Measurements from ENCODE around the gene LTBP3. TPM values are rescaled to one million over a fixed set of nuclear protein-coding genes. Genes with fewer than 3 reads are reported as not detected.
A peak's percentile ranks its signal among the peaks of the same experiment; 100 is the strongest.

Gene LTBP3
- polyA plus RNA-seq, 4 donors: 6.5 to 77.6 (median 21.3) TPM

DNA sequence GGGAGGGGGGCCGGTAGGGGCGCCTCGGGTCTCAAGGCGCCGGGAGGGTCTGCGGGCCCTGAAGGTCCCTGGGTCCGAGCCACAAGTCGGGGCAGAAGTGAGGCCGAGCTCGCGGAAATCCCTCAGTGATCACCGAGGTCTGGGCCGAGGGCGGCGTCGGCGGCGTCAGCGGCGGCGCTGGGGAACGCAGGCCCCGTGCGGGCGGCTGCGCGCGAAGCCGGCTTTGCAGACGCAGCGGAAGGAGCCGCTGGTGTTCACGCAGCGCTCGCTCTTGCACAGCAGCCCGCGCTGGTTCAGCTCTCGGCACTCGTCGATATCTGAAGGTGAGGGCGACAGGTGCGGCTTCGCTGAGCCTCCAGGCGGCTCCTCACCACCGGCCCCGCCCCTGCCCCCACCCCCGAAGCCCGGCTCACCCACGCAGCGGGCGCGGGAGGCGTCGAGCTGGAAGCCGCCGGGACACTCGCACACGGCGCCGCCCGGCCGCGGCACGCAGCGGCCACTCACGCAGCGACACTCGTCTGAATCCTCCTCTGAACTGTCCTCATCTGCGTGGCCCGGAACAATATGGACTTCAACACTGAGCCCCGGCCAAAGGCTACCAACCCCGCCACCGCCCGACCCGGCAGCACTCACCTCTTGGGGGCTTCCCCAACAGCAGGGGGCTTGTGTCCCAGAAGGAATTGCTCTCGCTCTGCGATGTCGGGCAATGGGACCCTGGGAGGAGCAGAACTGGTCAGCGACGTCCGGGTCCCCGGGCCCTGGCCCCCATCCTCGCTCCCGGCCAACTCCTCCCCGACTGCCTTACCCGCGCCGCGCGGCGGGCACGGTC lies 19.0 kb downstream of the LTBP3 start:
- Histone ChIP-seq H3K27me3 (ENCODE audit: control insufficient read depth in 3 of 3, insufficient read depth in 3 of 3, low read length in 3 of 3) (no peaks in the 10 kb centered on the region), H3K4me1 (ENCODE audit: control insufficient read depth in 3 of 3, insufficient read depth in 2 of 3, low read depth in 1 of 3, low read length in 2 of 3) (peaks cover 0 to 28% (median 0%) of the 10 kb centered on the region in 3 donors), H3K4me3 (ENCODE audit: low read depth in 1 of 3, low read length in 3 of 3) (peak overlapping the region in 1 of 3 donors; percentile 53), H3K36me3 (ENCODE audit: control insufficient read depth in 3 of 3, insufficient read depth in 2 of 3, low read depth in 1 of 3, low read length in 3 of 3) (peaks cover 0 to 80% (median 9%) of the 10 kb centered on the region in 3 donors), H3K27ac (ENCODE audit: low read depth in 1 of 3, low read length in 2 of 3) (peak overlapping the region in 2 of 3 donors; percentile 83 to 91), H3K9me3 (ENCODE audit: control insufficient read depth in 2 of 2, insufficient read depth in 1 of 2, low read depth in 1 of 2, low read length in 1 of 2) (no peaks in the 10 kb centered on the region)
- DNase-seq (no peak), FAIRE-seq (no peak)
- WGBS, 3 donors: 85 to 86% (median 86%) methylated on average over 67 to 92 of the region's 92 CpGs

DNA sequence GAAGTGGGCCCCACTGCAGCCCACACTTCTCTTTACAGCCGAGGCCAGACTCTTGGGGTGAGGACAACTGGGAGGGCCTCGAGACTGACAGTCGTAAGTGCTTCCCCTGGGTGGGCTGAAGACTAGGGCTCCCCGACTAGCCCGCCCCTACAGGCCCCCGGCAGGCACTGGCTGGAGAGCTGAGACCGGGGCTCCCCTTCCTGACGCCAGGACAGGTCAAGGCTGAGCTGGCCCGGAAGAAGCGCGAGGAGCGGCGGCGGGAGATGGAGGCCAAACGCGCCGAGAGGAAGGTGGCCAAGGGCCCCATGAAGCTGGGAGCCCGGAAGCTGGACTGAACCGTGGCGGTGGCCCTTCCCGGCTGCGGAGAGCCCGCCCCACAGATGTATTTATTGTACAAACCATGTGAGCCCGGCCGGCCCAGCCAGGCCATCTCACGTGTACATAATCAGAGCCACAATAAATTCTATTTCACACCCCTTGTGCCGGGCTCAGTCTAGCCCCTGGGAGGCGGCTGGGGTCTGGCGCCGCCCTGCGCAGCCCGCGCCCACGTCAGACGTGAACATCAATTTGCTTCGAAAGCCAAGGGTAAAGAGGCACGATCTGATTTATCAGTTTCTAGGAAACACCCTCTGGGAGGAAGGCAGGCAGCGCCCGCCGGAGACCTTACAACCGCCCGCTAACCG lies 19.8 kb downstream of the LTBP3 start:
- no peak overlapping the region for H3K27ac ChIP-seq (ENCODE audit: low read depth in 1 of 3, low read length in 2 of 3)
- H3K4me3 ChIP-seq (ENCODE audit: low read depth in 1 of 3, low read length in 3 of 3): no peak overlapping the region
- H3K27me3 ChIP-seq (ENCODE audit: control insufficient read depth in 3 of 3, insufficient read depth in 3 of 3, low read length in 3 of 3): no peaks in the 10 kb centered on the region
- FAIRE-seq (no peak), DNase-seq (no peak)
- peaks cover 0 to 28% (median 0%) of the 10 kb centered on the region in 3 donors for H3K4me1 ChIP-seq (ENCODE audit: control insufficient read depth in 3 of 3, insufficient read depth in 2 of 3, low read depth in 1 of 3, low read length in 2 of 3)
- no peaks in the 10 kb centered on the region for H3K9me3 ChIP-seq (ENCODE audit: control insufficient read depth in 2 of 2, insufficient read depth in 1 of 2, low read depth in 1 of 2, low read length in 1 of 2)
- WGBS, 3 donors: 88 to 94% (median 92%) methylated on average over 43 of the region's 43 CpGs
- H3K36me3 ChIP-seq (ENCODE audit: control insufficient read depth in 3 of 3, insufficient read depth in 2 of 3, low read depth in 1 of 3, low read length in 3 of 3): peaks cover 0 to 76% (median 9%) of the 10 kb centered on the region in 3 donors

DNA sequence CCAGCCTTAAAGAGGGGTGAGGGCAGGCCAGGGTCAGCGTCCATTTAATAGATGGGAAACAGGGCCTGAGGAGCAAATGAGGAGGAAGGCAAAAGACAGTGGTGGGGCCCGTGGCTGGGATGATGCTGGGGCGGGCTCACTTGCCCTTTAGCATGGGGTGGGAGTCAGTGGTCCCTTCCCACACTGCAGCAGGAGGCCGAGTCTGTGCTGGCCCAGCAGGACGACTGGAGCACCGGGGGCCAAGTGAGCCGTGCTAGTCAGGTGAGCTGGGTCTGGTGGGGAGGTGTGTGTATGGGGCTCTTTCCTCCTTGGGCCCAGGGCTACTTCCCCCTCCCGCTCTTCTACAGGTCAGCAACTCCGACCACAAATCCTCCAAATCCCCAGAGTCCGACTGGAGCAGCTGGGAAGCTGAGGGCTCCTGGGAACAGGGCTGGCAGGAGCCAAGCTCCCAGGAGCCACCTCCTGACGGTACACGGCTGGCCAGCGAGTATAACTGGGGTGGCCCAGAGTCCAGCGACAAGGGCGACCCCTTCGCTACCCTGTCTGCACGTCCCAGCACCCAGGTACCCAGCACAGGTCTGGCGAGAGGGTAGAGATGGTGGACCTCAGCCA lies 20.4 kb downstream of the LTBP3 start:
- peaks cover 0 to 28% (median 0%) of the 10 kb centered on the region in 3 donors for H3K4me1 ChIP-seq (ENCODE audit: control insufficient read depth in 3 of 3, insufficient read depth in 2 of 3, low read depth in 1 of 3, low read length in 2 of 3)
- WGBS, 3 donors: 83 to 86% (median 85%) methylated on average over 17 to 18 of the region's 18 CpGs
- no peak overlapping the region for H3K4me3 ChIP-seq (ENCODE audit: low read depth in 1 of 3, low read length in 3 of 3)
- H3K9me3 ChIP-seq (ENCODE audit: control insufficient read depth in 2 of 2, insufficient read depth in 1 of 2, low read depth in 1 of 2, low read length in 1 of 2): no peaks in the 10 kb centered on the region
- peaks cover 0 to 76% (median 9%) of the 10 kb centered on the region in 3 donors for H3K36me3 ChIP-seq (ENCODE audit: control insufficient read depth in 3 of 3, insufficient read depth in 2 of 3, low read depth in 1 of 3, low read length in 3 of 3)
- no peak for DNase-seq
- FAIRE-seq: no peak
- H3K27ac ChIP-seq (ENCODE audit: low read depth in 1 of 3, low read length in 2 of 3): no peak overlapping the region
- no peaks in the 10 kb centered on the region for H3K27me3 ChIP-seq (ENCODE audit: control insufficient read depth in 3 of 3, insufficient read depth in 3 of 3, low read length in 3 of 3)

DNA sequence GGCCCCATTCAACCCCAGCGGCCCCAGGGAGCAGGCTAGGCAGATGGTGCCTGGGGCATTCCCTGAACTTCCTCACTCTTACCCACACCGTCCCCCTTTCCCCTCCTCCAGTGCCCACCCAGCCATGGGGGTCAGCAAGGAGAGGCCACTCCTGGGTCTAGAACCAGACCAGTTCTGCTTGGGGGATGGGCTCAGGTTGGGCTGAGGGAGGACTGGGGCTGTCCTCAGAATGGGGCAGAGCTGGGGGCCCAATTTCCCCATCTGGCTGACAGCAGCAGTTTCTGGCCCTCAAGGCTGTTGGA lies 20.9 kb downstream of the LTBP3 start:
- no peaks in the 10 kb centered on the region for H3K27me3 ChIP-seq (ENCODE audit: control insufficient read depth in 3 of 3, insufficient read depth in 3 of 3, low read length in 3 of 3)
- no peak for DNase-seq
- no peak overlapping the region for H3K4me3 ChIP-seq (ENCODE audit: low read depth in 1 of 3, low read length in 3 of 3)
- no peak for FAIRE-seq
- peaks cover 0 to 78% (median 11%) of the 10 kb centered on the region in 3 donors for H3K36me3 ChIP-seq (ENCODE audit: control insufficient read depth in 3 of 3, insufficient read depth in 2 of 3, low read depth in 1 of 3, low read length in 3 of 3)
- H3K4me1 ChIP-seq (ENCODE audit: control insufficient read depth in 3 of 3, insufficient read depth in 2 of 3, low read depth in 1 of 3, low read length in 2 of 3): peaks cover 0 to 28% (median 0%) of the 10 kb centered on the region in 3 donors
- 75 to 94% (median 79%) methylated on average over 2 of the region's 2 CpGs for WGBS, 3 donors
- H3K9me3 ChIP-seq (ENCODE audit: control insufficient read depth in 2 of 2, insufficient read depth in 1 of 2, low read depth in 1 of 2, low read length in 1 of 2): no peaks in the 10 kb centered on the region
- H3K27ac ChIP-seq (ENCODE audit: low read depth in 1 of 3, low read length in 2 of 3): no peak overlapping the region

DNA sequence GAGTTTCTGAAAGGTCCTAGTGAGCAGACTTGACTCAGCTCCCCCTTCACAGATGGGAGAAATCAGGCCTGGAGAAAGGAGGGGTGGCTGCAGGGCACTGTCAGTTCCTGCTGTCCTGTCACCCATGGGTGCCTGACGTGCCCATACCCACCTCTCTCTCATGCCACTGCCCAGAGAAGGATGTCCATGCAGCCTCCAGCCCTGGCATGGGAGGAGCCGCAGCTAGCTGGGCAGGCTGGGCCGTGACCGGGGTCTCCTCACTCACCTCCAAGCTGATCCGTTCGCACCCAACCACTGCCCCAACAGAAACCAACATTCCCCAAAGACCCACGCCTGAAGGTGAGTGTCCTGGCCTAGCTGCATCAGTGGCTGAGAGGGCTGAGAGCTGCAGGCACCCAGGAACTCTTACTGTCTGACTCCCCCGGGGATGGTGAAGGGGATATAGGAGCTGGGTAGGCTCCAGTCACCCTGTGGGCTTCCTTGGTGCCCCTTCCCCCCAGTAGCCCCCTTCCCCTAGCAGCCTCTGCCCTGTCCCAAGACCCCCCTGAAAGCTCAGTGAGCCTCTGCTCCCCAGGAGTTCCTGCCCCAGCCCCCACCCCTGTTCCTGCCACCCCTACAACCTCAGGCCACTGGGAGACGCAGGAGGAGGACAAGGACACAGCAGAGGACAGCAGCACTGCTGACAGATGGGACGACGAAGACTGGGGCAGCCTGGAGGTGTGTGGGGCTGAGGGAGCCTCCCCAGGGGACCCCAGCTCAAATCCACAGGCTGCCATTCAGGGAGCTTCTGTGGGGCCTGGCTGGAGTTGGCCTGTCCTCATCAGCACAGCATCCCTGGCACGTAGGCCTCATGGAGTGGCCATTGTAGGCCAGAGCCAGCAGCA lies 21.5 kb downstream of the LTBP3 start:
- peaks cover under 1 to 78% (median 11%) of the 10 kb centered on the region in 3 donors for H3K36me3 ChIP-seq (ENCODE audit: control insufficient read depth in 3 of 3, insufficient read depth in 2 of 3, low read depth in 1 of 3, low read length in 3 of 3)
- DNase-seq (no peak), FAIRE-seq (no peak)
- no peak overlapping the region for H3K4me3 ChIP-seq (ENCODE audit: low read depth in 1 of 3, low read length in 3 of 3)
- WGBS, 3 donors: 84 to 86% (median 84%) methylated on average over 11 to 12 of the region's 12 CpGs
- peaks cover 0 to 22% (median 0%) of the 10 kb centered on the region in 3 donors for H3K4me1 ChIP-seq (ENCODE audit: control insufficient read depth in 3 of 3, insufficient read depth in 2 of 3, low read depth in 1 of 3, low read length in 2 of 3)
- no peaks in the 10 kb centered on the region for H3K9me3 ChIP-seq (ENCODE audit: control insufficient read depth in 2 of 2, insufficient read depth in 1 of 2, low read depth in 1 of 2, low read length in 1 of 2)
- no peak overlapping the region for H3K27ac ChIP-seq (ENCODE audit: low read depth in 1 of 3, low read length in 2 of 3)
- H3K27me3 ChIP-seq (ENCODE audit: control insufficient read depth in 3 of 3, insufficient read depth in 3 of 3, low read length in 3 of 3): no peaks in the 10 kb centered on the region

DNA sequence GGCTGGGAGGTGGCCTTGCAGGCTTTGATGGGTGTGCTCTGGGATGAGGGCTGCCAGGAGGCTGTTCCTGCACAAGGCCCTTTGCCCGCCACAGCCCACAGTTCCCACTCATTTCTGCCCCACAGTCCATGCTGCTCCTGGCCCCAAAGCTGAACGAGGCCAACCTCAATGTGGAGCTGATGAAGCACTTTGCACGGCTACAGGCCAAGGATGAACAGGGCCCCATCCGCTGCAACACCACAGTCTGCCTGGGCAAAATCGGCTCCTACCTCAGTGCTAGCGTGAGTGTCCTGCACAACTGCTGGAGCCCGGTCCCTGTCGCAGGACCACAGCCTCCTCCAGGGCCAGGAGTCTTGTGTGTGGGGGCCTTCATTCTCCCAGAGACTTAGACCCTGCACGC lies 23.1 kb downstream of the LTBP3 start:
- DNase-seq: no peak
- Histone ChIP-seq H3K9me3 (ENCODE audit: control insufficient read depth in 2 of 2, insufficient read depth in 1 of 2, low read depth in 1 of 2, low read length in 1 of 2) (no peaks in the 10 kb centered on the region), H3K4me3 (ENCODE audit: low read depth in 1 of 3, low read length in 3 of 3) (no peak overlapping the region), H3K36me3 (ENCODE audit: control insufficient read depth in 3 of 3, insufficient read depth in 2 of 3, low read depth in 1 of 3, low read length in 3 of 3) (peaks cover 10 to 87% (median 11%) of the 10 kb centered on the region in 3 donors), H3K4me1 (ENCODE audit: control insufficient read depth in 3 of 3, insufficient read depth in 2 of 3, low read depth in 1 of 3, low read length in 2 of 3) (peaks cover 0 to 10% (median 0%) of the 10 kb centered on the region in 3 donors), H3K27ac (ENCODE audit: low read depth in 1 of 3, low read length in 2 of 3) (no peak overlapping the region), H3K27me3 (ENCODE audit: control insufficient read depth in 3 of 3, insufficient read depth in 3 of 3, low read length in 3 of 3) (no peaks in the 10 kb centered on the region)
- no peak for FAIRE-seq
- 88 to 91% (median 90%) methylated on average over 9 of the region's 9 CpGs for WGBS, 3 donors

DNA sequence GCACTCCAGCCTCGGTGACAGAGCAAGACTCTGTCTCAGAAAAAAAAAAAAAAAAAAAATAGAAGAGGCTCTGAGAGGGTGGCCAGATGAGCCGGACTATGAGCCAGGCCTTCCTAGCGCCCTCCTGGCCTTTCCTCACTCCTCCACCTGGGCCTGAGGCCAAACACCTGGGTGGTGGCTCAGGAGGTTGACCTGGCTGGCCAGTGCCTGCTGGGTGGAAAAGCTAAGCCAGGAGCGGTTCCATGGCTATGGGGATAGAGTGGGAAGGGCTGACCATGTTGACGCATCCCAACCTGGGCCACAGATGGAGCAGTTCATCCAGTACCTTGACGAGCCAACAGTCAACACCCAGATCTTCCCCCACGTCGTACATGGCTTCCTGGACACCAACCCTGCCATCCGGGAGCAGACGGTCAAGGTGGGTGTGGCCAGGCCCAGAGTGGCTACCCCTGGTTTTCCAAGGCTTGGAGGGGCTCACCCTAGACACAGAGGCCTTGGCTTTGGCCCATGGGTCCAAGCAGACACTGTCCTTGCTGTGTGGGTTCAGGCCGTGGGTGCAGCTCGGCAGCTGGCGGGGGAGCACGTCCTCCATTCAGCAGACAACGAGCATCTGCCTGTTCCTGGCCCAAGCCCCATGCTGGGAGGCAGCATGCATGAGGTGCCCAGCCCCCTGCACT lies 25.6 kb downstream of the LTBP3 start:
- Histone ChIP-seq H3K4me1 (ENCODE audit: control insufficient read depth in 3 of 3, insufficient read depth in 2 of 3, low read depth in 1 of 3, low read length in 2 of 3) (no peaks in the 10 kb centered on the region), H3K4me3 (ENCODE audit: low read depth in 1 of 3, low read length in 3 of 3) (no peak overlapping the region), H3K27ac (ENCODE audit: low read depth in 1 of 3, low read length in 2 of 3) (no peak overlapping the region), H3K27me3 (ENCODE audit: control insufficient read depth in 3 of 3, insufficient read depth in 3 of 3, low read length in 3 of 3) (no peaks in the 10 kb centered on the region), H3K36me3 (ENCODE audit: control insufficient read depth in 3 of 3, insufficient read depth in 2 of 3, low read depth in 1 of 3, low read length in 3 of 3) (peaks cover 9 to 93% (median 11%) of the 10 kb centered on the region in 3 donors), H3K9me3 (ENCODE audit: control insufficient read depth in 2 of 2, insufficient read depth in 1 of 2, low read depth in 1 of 2, low read length in 1 of 2) (no peaks in the 10 kb centered on the region)
- no peak for FAIRE-seq
- no peak for DNase-seq
- WGBS, 3 donors: 87 to 91% (median 87%) methylated on average over 14 to 15 of the region's 15 CpGs

All from small intestine (tissue), 7 donors.